GM19328 (cell line): Measurements from ENCODE around the gene TERF2IP.

ENCODE experiments used
- ATAC-seq: cut with Tn5 transposase; IDR thresholded peaks from one replicate; pipeline ENCODE4 v1.9.1; 2021; ENCODE audit warnings: mild to moderate bottlenecking, moderate library complexity; ENCODE audit not compliant: unreplicated experiment

TERF2IP gene, protein sequence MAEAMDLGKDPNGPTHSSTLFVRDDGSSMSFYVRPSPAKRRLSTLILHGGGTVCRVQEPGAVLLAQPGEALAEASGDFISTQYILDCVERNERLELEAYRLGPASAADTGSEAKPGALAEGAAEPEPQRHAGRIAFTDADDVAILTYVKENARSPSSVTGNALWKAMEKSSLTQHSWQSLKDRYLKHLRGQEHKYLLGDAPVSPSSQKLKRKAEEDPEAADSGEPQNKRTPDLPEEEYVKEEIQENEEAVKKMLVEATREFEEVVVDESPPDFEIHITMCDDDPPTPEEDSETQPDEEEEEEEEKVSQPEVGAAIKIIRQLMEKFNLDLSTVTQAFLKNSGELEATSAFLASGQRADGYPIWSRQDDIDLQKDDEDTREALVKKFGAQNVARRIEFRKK

DNA sequence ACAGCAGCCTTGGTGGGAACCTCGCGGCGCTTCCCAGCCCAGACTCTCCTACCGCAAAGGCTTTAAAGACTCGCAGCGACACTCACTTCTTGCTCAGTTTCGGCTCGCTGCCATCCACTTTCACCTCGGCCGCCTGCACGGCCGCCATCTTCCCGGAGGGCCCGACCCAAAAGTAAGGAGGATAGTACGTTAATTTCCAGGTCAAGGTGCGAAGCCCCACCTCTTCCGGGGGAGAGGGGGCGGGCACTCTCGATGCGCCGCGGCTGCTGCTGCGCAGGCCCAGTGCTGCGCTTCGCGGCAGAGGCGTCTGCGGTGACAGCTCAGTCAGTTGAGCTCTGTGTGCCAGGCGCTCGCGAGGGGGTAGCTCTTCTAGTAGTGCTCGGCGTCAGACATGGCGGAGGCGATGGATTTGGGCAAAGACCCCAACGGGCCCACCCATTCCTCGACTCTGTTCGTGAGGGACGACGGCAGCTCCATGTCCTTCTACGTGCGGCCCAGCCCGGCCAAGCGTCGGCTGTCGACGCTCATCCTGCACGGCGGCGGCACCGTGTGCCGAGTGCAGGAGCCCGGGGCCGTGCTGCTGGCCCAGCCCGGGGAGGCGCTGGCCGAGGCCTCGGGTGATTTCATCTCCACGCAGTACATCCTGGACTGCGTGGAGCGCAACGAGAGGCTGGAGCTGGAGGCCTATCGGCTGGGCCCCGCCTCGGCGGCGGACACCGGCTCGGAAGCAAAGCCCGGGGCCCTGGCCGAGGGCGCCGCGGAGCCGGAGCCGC lies at the start of gene TERF2IP, which contains the start of gene KARS1:
Gene TERF2IP, plus strand, starts transcription at position 282 of the 773 bp plus-strand sequence. Its CDS starts 110 bp downstream, at position 392.
Gene KARS1, minus strand, starts transcription at position 174 of the 773 bp plus-strand sequence. Its CDS starts 26 bp downstream, at position 148.
- ATAC-seq = peak; percentile 86

DNA sequence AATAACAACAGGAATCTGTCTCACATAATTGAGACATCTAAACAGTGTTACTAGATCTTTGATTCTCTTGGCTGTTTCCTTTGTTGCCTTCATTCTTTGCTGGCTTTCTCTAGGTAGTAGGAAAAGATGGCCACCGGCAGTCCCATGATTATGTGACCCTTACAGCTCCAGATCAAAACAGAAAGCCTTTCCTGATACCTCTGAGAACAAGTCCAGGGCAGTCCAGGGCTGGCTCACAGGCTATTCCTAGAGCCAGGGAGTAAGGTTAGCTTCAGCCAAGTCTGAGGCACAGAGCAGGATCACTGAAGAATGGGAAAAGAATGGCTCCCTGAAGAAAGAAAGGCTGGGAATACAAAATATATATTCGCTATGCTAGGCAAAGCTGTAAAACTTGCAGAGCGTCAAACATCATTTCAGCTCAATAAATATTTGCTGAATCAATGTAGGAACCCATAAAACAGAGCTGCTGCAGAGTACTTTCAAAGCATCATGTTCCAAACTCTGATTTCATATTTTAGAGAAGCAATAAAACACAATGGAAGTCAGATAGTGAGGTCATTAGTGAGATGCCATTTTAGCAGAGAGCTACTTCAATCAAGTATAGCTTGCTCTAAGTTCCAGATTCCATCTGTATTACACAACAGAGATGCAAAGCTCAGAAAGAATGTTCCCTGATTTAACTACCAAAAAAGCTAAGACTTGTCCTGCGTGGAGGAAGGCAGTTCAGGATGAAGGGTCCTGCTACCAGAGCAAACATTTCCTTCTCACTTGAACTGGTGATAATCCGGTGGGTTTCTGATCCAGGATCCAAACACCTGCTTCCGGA lies 47.9 kb upstream of the TERF2IP start:
- ATAC-seq = no peak

- no peak for ATAC-seq
Observed at GRCh38 chr16:75603241-75603640, 44.3 kb upstream of the TERF2IP start.

DNA sequence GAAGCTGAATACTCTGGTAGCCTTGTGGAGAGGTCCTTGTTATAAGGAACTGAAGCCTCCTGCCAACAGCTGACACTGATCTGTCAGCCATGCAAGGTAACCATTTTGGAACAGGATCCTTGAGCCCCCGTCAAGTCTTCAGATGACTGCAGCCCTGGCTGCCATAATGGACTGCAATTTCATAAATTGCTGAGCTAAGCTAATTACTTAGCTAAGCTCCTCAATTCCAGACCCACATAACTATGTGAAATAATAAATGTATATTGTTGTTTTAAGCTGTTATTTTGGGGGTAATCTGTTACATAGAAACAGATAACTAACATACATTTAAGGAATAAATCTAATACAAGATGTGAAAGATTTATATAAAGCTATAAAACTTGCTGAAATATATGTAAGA lies 41.1 kb upstream of the TERF2IP start:
- ATAC-seq = no peak

- no peak for ATAC-seq
Observed at GRCh38 chr16:75614066-75614897, 33.3 kb upstream of the TERF2IP start.

DNA sequence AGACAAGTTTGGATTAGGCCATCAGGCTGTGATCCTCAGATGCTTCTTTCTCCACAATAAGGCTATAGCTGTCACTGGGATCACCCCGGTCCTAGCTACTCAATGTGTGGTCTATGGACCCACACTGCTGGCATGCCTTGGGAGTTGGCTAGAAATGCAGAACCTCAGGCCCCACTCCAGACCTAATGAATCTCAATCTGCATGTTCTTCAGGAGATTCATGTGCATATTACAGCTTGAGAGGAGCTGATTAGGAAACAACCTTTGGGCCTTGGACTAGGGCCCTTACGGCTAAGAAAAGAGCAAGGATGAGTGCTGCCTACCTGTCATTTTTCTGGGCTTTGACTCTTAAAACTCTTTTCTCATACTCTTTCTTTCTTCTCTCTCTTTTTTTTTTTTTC lies 32.0 kb upstream of the TERF2IP start:
- ATAC-seq = no peak

GRCh38 chr16:75616521-75617010 lies 31.0 kb upstream of the TERF2IP start:
- ATAC-seq = no peak

- ATAC-seq = no peak
Observed at GRCh38 chr16:75617121-75617520, 30.5 kb upstream of the TERF2IP start.

DNA sequence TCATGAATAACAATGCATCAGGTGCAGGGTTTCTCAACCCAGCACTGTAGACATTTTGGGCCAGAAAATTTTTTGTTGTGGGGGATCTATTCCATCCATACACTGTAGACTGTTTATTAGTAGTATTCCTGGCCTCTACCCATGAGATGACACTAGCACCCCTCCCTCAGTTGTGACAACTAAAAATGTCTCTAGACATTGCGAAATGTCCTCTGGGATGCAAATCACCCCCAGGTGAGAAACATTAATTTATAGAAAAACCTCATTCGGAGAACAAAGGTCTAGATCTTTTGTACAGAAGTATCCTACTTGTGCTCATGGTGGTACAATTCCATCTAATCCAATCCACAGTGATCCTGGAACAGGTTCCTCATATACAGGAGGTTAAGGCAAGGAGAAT lies 28.8 kb upstream of the TERF2IP start:
- no peak for ATAC-seq

DNA sequence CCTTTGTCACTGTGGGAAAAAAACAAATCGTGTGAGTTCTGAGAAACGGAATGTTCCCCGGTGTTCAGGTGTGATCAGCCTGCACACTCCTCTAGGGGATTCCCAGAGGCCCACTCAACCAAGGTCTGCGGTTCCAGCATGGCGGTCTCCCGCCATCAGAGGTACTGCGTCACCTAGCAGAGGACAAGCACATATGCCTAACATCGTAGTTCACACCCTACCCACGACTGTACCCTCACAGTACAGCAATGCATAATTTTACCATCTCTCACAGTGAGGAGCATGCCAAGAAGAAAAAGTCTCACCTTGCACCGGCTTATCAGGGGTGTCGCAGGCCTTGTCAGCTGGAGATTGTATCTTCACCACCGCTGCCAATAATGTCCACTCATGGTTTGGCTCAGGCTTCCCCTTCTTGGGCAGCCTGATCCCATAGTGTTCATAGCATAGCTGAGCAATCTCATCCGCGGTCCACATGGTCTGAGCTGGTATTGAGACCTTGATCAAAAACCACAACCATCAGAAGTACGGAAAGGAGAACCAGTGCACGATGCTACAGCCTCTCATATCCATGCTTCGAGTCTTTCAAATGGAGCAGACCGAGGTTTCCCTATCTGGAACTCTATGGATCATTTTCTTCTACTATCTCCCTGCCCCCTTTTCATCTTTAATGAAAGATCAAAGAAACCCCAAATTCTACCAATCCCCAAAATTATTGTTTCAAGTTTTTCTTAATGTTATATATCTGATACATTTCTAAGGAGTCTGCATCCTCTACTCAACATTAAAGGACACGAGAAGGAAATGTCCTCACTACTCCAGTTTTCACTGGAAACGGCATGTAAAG lies 27.0 kb upstream of the TERF2IP start:
- no peak for ATAC-seq

- no peak for ATAC-seq
Observed at GRCh38 chr16:75621170-75621477, 26.4 kb upstream of the TERF2IP start.

- peak; percentile 90 for ATAC-seq
Observed at GRCh38 chr16:75622761-75623605, 24.6 kb upstream of the TERF2IP start, which contains the start of gene ADAT1. TSS of gene ADAT1 (minus strand) at chr16:75623281. CDS start at chr16:75620799, 2,482 bp downstream.

DNA sequence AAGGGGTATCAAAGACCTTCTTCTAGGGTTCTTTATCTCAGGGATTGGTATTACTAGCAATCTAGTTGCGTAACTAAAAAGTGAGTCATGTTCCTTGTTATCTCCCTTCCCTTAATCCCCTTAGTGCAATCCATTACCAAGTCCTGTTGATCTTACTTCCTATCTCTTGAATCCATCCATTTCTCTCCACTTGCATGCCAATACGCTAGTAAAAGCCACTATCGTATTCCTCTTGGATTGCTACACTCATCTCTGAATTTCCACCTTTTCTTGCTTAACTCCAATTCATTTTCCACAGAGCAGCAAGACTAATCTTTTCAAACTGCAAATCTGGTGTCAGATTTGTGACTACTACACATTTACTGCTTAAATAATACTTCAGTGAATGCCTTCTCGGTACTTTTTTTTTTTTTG lies 22.6 kb upstream of the TERF2IP start:
- ATAC-seq = no peak

DNA sequence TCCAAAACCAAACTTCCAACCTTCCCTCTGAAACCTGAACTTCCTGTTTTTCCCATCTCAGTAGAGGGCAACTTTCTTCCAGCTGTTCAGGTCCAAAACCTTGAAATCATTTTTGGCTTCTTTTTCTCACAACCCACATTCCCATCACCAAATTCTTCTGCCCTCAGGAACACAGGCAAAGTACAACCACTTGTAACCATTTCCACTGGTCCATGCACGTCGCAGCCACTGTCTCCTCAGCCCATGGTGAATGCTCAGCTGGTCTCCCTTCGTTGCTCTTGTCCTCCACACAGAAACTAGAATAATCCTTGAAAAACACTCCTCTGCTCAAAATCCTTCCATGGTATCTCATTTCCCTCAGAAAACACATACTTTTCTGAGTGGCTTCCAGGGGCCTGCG lies 20.8 kb upstream of the TERF2IP start:
- no peak for ATAC-seq

DNA sequence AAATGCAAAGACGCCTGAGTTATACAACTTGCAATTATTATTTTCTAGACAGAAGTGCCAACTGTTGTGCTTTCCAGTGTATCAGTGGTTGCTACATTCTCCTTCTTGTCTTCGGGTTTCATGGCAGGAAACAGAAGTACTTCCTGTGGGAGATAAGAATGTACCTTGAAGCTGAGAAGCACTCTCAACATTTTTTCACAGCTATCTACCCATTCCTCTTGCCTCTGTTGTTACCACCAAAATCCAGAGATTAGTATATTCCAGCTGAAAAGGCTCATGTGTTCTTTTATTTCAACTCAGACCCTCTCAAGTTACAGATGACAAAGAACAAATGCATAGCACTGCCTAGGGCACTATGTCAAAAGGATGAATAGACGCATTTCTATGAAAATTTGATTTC lies 19.7 kb upstream of the TERF2IP start:
- no peak for ATAC-seq

GRCh38 chr16:75628351-75628750 lies 19.2 kb upstream of the TERF2IP start:
- ATAC-seq = no peak

DNA sequence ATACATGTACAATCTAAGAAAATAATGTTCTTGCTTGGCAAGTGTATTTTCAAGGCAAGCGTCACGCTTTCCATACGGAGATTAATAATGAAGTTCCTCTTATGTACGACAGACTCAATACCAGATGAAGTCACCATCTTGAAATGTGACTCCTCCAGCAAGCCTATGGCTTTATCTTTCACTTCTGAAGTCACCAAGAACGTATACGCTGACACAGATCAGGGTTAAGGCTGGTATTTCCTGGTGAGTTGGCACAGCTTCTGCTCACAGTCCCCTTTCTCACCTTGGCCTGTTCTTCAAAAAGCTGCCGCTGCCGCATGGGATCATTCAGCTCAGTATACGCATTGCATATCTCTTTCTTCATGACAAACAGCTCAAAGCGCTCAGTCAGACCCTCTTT lies 18.4 kb upstream of the TERF2IP start:
- no peak for ATAC-seq

DNA sequence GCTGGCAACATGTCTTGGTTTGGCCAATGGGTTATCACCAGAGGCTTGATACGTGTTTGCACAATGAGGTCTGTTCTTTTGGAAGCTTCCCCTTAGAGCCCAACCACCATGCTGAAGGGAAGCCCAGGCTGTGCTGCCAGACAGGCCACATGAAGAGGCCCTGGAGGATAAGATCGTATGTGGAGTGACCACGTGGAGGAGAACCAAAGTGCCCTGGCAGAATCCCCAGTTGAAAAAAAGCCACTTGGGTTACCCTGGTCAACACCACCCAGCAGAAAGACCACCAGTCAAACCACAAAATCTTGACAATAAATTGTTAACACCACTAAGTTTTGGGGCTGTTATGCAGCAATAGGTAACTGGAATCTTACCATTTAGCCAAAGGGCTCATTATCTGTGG lies 17.5 kb upstream of the TERF2IP start:
- ATAC-seq = no peak
